Heart right ventricle (tissue), 16 donors: ENCODE measurements around the gene FBXL19. TPM values are rescaled to one million over a fixed set of nuclear protein-coding genes. Genes with fewer than 3 reads are reported as not detected.

Source experiments
- ATAC-seq, 8 donors: fragments of 200-7000 bp; cut with Tn5 transposase; one replicate each; pipeline ENCODE4 v1.9.1; 2020; ENCODE audit warnings: mild to moderate bottlenecking in 8 of 8, moderate library complexity in 8 of 8, moderate number of reproducible peaks in 1 of 8
- DNase-seq, 2 donors: peaks; one replicate each; pipeline ENCODE4 v3.0.0-alpha.2; 2020
- H3K27ac ChIP-seq, 10 donors: fragments of 200-600 bp; sonication (generic) in 2 of 10; one replicate each; pipeline versions ENCODE4 v1.5.0 to v1.8.0; 2020 to 2022; ENCODE audit warnings: mild to moderate bottlenecking in 3 of 10
- H3K27me3 ChIP-seq, 7 donors: fragments of 200-600 bp; one replicate each; pipeline ENCODE4 v1.8.0; 2021 to 2022; ENCODE audit warnings: mild to moderate bottlenecking in 2 of 7
- H3K36me3 ChIP-seq, 9 donors: fragments of 200-600 bp; sonication (generic) in 1 of 9; one replicate each; pipeline versions ENCODE4 v1.5.0 to v1.8.0; 2020 to 2022; ENCODE audit warnings: mild to moderate bottlenecking in 2 of 9
- H3K4me1 ChIP-seq, 9 donors: fragments of 200-600 bp; sonication (generic) in 1 of 9; one replicate each; pipeline versions ENCODE4 v1.5.0 to v1.8.0; 2020 to 2022; ENCODE audit warnings: mild to moderate bottlenecking in 4 of 9
- H3K4me3 ChIP-seq, 10 donors: fragments of 200-600 bp; sonication (generic) in 2 of 10; one replicate each; pipeline versions ENCODE4 v1.5.0 to v1.8.0; 2020 to 2022; ENCODE audit warnings: mild to moderate bottlenecking in 7 of 10, moderate library complexity in 2 of 10
- H3K9me3 ChIP-seq, 11 donors: fragments of 200-600 bp in 10 of 11; sonication (generic) in 2 of 11; one replicate each; pipeline versions ENCODE4 v1.5.0 to v1.8.0; 2013 to 2022; ENCODE audit warnings: mild to moderate bottlenecking in 2 of 11, control low read depth in 1 of 11, moderate library complexity in 1 of 11
- WGBS, 2 donors: extraction: QIAGEN DNeasy Blood & Tissue Kit; methylation state at CpG; one replicate each; pipeline ENCODE4 v1.1.7; 2013; ENCODE audit warnings: inconsistent platforms in 1 of 2; 5-methylcytosine and 5-hydroxymethylcytosine counted together
- intact Hi-C, 10 donors: fragments of 100-400 bp; cut with DNase I; formaldehyde crosslinking; loops; one replicate each; pipeline versions ENCODE4 v1.11.1 to v1.14.2; 2022
- polyA plus RNA-seq, 2 donors: library from polyadenylated mRNA; stranded (reverse); fragments of 200-250 nt; gene quantifications; one replicate each; pipeline ENCODE4 v1.2.3, GENCODE V29; 2013
- total RNA-seq, 10 donors: library from RNA; stranded (reverse); fragmentation: NEBNext Ultra II Directional in 3 of 10; extraction: Animal tissue kit (Norgen Biotek cat#: 25700) in 3 of 10; gene quantifications; one replicate each; pipeline versions ENCODE4 v1.2.1 to v1.2.4, GENCODE V29; 2021 to 2023
- TF ChIP-seq, protein P1 (sequence below), 9 donors: fragments of 200-600 bp; sonication (generic) in 2 of 9; IDR thresholded peaks; one replicate each; pipeline versions ENCODE4 v1.5.0 to v1.8.0; 2021 to 2022; ENCODE audit warnings: antibody characterized with exemption in 9 of 9, mild to moderate bottlenecking in 5 of 9, moderate library complexity in 1 of 9
- donor health status: Arrhythmogenic right ventricular cardiomyopathy.
- donor health status: ischemic (EF 13 %, LVEDD 7.1; RV severe dilation, severe dysfunction).
- donor health status: healthy with polysubstance abuse.
- donor health status: DM: no; HTN: yes; CAD: no.
- donor health status: DM: no; HTN: no; CAD: no.
- donor health status: ischemic (EF 25% LVEDD 6.9; RV normal size, moderate dysfunction).
- donor health status: ischemic (EF 25% LVEDD 5.7; RV mildly dilated, moderate dysfunction).
- donor health status: healthy.
- donor health status: DM: yes; HTN: yes; CAD: no.
- donor health status: Ischemic cardiomyopathy.
- donor health status: ischemic (EF 35%, LVEDD 5.7; RV mildly dilated, moderate dysfunction).
- donor health status: nonischemic (EF 11% LVEDD 7.7; RV severe dilation, severe dysfunction).
- donor health status: DM: yes; HTN: yes; CAD: no.
- donor health status: PGD.
- donor health status: ischemic (EF 29% LVEDD 5.4; RV normal size, mild dysfunction).
- donor health status: nonischemic (EF 23%, LVEDD 6.1; RV moderate dilation, normal function).

Gene FBXL19
- total and polyA plus RNA-seq, 12 donors, result 4.1 to 14.1 (median 5.8) TPM

DNA sequence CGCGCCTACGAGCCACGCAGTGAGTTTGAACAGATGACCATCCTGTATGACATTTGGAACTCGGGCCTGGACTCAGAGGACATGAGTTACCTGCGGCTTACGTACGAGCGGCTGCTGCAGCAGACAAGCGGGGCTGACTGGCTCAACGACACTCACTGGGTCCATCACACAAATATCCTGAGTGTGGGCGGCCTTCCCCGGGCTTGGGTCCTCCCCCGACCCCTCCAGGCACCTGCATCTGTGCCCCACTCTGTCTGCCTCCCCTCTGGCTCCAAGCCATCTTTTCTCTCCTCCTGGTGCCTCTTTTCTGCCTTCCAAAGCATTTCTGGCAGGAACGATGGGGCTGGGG, 56.6 kb downstream of the FBXL19 start:
- no peak for ATAC-seq
- H3K27ac ChIP-seq, result no peak overlapping the region
- TF ChIP-seq, protein P1, sequence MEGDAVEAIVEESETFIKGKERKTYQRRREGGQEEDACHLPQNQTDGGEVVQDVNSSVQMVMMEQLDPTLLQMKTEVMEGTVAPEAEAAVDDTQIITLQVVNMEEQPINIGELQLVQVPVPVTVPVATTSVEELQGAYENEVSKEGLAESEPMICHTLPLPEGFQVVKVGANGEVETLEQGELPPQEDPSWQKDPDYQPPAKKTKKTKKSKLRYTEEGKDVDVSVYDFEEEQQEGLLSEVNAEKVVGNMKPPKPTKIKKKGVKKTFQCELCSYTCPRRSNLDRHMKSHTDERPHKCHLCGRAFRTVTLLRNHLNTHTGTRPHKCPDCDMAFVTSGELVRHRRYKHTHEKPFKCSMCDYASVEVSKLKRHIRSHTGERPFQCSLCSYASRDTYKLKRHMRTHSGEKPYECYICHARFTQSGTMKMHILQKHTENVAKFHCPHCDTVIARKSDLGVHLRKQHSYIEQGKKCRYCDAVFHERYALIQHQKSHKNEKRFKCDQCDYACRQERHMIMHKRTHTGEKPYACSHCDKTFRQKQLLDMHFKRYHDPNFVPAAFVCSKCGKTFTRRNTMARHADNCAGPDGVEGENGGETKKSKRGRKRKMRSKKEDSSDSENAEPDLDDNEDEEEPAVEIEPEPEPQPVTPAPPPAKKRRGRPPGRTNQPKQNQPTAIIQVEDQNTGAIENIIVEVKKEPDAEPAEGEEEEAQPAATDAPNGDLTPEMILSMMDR (IDR thresholded peaks at IDR 0.05), result no peak
- H3K4me3 ChIP-seq, result no peak overlapping the region
- no peaks in the 10 kb centered on the region for H3K27me3 ChIP-seq
- WGBS, 2 donors, result 87 to 93% methylated on average over 15 of the region's 15 CpGs
- H3K9me3 ChIP-seq, result no peaks in the 10 kb centered on the region
- intact Hi-C loops, result loop anchor here in 9 of 10 donors (5.0 to 10.0 kb wide), 12 partner anchors 52 to 895 kb away; partner anchors contain the start of genes STX4 (in 2 of the 9), ZNF267 (in 2 of the 9), ZNF843 (in 2 of the 9) and PRSS53 (in 1 of the 9)
- peaks cover 0 to 99% (median 11%) of the 10 kb centered on the region in 9 donors for H3K36me3 ChIP-seq
- peaks cover 0 to 6% (median 4%) of the 10 kb centered on the region in 9 donors for H3K4me1 ChIP-seq
- no peak for DNase-seq

DNA sequence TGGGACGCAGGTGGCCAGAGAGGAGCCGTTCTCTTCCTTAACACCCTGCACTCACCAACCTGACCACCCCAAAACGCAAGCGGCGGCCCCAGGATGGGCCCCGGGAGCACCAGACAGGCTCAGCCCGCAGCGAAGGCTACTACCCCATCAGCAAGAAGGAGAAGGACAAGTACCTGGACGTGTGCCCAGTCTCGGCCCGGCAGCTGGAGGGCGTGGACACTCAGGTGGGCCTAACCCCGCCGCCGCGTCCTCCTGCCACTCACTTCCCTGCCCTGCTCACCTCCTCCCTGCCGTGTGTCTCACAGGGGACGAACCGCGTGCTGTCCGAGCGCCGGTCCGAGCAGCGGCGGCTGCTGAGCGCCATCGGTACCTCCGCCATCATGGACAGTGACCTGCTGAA, 57.1 kb downstream of the FBXL19 start:
- TF ChIP-seq, protein P1 (IDR thresholded peaks at IDR 0.05), result no peak
- Histone ChIP-seq H3K36me3 (peaks cover 0 to 94% (median 11%) of the 10 kb centered on the region in 9 donors), H3K4me1 (peaks cover 2 to 11% (median 8%) of the 10 kb centered on the region in 9 donors), H3K27ac (no peak overlapping the region), H3K9me3 (no peaks in the 10 kb centered on the region), H3K4me3 (no peak overlapping the region), H3K27me3 (no peaks in the 10 kb centered on the region)
- WGBS, 2 donors, result 88 to 91% methylated on average over 29 of the region's 29 CpGs
- intact Hi-C loops, result loop anchor here in 9 of 10 donors (5.0 to 10.0 kb wide), 12 partner anchors 52 to 894 kb away; partner anchors contain the start of genes STX4 (in 2 of the 9), ZNF267 (in 2 of the 9), ZNF843 (in 2 of the 9) and PRSS53 (in 1 of the 9)
- ATAC-seq (no peak), DNase-seq (no peak)

DNA sequence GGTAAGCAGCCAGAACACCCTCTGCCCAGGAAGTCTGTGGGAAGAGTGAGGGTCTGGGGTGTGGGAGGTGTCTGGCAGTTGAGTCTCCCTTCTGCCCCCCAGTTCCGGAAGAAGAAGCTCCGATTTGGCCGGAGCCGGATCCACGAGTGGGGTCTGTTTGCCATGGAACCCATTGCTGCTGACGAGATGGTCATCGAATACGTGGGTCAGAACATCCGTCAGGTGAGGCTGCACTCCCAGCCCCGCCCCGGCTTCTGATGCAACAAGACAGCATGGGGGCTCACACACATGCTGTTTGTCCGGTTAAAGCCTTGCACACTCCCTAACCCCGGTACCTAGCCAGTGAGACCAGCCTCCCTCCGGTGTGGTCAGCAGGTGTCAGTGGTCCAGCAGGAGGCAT, 57.6 kb downstream of the FBXL19 start:
- ATAC-seq (no peak), DNase-seq (no peak)
- Histone ChIP-seq H3K9me3 (no peaks in the 10 kb centered on the region), H3K4me3 (no peak overlapping the region), H3K27me3 (no peaks in the 10 kb centered on the region), H3K36me3 (peaks cover 0 to 89% (median 11%) of the 10 kb centered on the region in 9 donors), H3K4me1 (peaks cover 8 to 16% (median 13%) of the 10 kb centered on the region in 9 donors), H3K27ac (no peak overlapping the region)
- TF ChIP-seq, protein P1 (IDR thresholded peaks at IDR 0.05), result no peak
- intact Hi-C loops, result loop anchor here in 9 of 10 donors (5.0 to 10.0 kb wide), 12 partner anchors 51 to 894 kb away; partner anchors contain the start of genes STX4 (in 2 of the 9), ZNF267 (in 2 of the 9), ZNF843 (in 2 of the 9) and PRSS53 (in 1 of the 9)
- 95 to 96% methylated on average over 14 of the region's 14 CpGs for WGBS, 2 donors

DNA sequence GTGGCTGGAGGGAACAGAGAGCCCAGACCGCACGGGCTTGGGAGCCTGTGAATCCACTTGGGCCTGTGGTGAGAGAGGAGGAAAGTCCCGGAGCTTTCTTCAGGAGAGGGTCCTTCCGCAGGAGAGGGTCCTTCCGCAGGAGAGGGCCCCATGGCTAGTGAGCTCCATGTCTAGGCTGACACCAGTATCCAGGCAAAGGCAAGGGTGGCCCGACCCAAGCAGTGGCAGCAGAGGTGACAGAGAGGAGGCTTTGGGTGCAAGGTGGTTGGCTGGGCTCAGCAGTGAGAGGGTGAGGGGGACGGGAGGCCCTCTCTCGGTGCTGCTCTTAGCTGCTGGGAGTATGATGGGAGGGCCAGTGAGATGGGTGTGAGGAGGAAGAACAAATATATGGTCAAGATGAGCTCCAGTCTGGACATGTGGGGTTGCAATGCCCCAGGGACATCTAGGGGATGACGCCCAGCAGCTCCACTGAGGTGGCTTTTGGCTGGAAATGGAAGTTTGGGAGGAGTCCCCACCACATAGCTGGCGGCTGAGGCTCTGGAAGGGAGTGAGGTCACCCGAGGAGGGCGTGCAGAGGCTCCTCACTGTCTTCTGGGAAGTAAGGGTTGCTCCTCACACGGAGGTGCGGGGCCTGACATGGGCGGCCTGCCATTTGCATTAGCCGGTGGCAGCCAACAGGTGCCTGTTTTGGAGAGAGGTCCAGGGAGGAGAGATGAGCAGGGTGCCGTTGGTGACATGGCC, 59.3 kb downstream of the FBXL19 start:
- no peaks in the 10 kb centered on the region for H3K27me3 ChIP-seq
- ATAC-seq, result peak in 1 of 8 donors; percentile 30
- peak overlapping the region in 1 of 10 donors; percentile 51 for H3K27ac ChIP-seq
- DNase-seq, result no peak
- no peak overlapping the region for H3K4me3 ChIP-seq
- intact Hi-C loops, result loop anchor here in 9 of 10 donors (5.0 to 10.0 kb wide), 12 partner anchors 50 to 892 kb away; partner anchors contain the start of genes STX4 (in 2 of the 9), ZNF267 (in 2 of the 9), ZNF843 (in 2 of the 9) and PRSS53 (in 1 of the 9)
- H3K36me3 ChIP-seq, result peaks cover 0 to 84% (median 11%) of the 10 kb centered on the region in 9 donors
- WGBS, 2 donors, result 82 to 83% methylated on average over 17 of the region's 17 CpGs
- peaks cover 8 to 19% (median 14%) of the 10 kb centered on the region in 9 donors for H3K4me1 ChIP-seq
- no peaks in the 10 kb centered on the region for H3K9me3 ChIP-seq
- TF ChIP-seq, protein P1 (IDR thresholded peaks at IDR 0.05), result no peak
